Liver (tissue), 3 donors: ENCODE data around the gene BSPRY.

ENCODE experiments used
- SP1 ChIP-seq: IDR thresholded peaks from 2 replicates; pipeline ENCODE4 v1.6.1; 2018; ENCODE audit warnings: antibody characterized with exemption, mild to moderate bottlenecking
- YY1 ChIP-seq: IDR thresholded peaks from 2 replicates; pipeline ENCODE4 v1.6.1; 2016; ENCODE audit warnings: antibody characterized with exemption, mild to moderate bottlenecking
- TF ChIP-seq, protein P1 (sequence below): fragments of 150-350 bp; IDR thresholded peaks from 2 replicates; pipeline ENCODE4 v1.5.1; 2017; ENCODE audit warnings: improper control_type of control experiment, low read depth, low read length; ENCODE audit not compliant: missing input control
- TF ChIP-seq, protein P2 (sequence below): IDR thresholded peaks from 2 replicates; pipeline ENCODE4 v1.6.1; 2016; ENCODE audit warnings: antibody characterized with exemption
- TF ChIP-seq, protein P3 (sequence below): IDR thresholded peaks from 2 replicates; pipeline ENCODE4 v1.6.1; 2016; ENCODE audit warnings: antibody characterized with exemption
- donor health status: healthy.
- donor health status: healthy.

DNA sequence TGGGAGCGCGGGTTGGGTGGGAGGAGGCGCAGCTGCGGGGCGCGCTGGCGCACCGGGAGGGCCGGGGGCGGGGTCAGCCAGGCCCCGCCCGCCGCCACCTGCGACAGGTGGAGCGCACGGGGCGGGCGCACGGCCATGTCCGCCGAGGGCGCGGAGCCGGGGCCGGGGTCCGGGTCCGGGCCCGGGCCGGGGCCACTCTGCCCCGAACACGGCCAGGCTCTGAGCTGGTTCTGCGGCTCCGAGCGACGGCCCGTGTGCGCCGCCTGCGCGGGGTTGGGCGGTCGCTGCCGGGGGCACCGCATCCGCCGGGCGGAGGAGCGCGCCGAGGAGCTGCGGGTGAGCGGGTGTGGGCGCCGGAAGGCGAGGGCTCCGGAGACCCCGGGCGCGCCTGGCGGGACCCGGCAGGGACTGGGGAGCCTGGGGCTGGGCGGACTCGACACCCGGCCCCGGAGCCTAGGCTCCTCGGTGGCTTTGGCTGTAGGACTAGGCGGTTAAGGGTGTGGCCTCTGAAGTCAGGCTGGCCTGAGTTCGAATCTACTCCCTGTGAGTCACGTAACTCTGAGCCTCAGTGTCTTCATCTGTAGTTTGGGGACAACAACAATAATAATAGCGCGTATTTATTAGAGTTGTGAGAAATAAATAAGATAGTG is at the start of gene BSPRY:
- TF ChIP-seq, protein P1, sequence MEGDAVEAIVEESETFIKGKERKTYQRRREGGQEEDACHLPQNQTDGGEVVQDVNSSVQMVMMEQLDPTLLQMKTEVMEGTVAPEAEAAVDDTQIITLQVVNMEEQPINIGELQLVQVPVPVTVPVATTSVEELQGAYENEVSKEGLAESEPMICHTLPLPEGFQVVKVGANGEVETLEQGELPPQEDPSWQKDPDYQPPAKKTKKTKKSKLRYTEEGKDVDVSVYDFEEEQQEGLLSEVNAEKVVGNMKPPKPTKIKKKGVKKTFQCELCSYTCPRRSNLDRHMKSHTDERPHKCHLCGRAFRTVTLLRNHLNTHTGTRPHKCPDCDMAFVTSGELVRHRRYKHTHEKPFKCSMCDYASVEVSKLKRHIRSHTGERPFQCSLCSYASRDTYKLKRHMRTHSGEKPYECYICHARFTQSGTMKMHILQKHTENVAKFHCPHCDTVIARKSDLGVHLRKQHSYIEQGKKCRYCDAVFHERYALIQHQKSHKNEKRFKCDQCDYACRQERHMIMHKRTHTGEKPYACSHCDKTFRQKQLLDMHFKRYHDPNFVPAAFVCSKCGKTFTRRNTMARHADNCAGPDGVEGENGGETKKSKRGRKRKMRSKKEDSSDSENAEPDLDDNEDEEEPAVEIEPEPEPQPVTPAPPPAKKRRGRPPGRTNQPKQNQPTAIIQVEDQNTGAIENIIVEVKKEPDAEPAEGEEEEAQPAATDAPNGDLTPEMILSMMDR = no peak
- TF ChIP-seq SP1 (no peak), YY1 (no peak)
- TF ChIP-seq, protein P2, sequence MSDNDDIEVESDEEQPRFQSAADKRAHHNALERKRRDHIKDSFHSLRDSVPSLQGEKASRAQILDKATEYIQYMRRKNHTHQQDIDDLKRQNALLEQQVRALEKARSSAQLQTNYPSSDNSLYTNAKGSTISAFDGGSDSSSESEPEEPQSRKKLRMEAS = no peak
- TF ChIP-seq, protein P3, sequence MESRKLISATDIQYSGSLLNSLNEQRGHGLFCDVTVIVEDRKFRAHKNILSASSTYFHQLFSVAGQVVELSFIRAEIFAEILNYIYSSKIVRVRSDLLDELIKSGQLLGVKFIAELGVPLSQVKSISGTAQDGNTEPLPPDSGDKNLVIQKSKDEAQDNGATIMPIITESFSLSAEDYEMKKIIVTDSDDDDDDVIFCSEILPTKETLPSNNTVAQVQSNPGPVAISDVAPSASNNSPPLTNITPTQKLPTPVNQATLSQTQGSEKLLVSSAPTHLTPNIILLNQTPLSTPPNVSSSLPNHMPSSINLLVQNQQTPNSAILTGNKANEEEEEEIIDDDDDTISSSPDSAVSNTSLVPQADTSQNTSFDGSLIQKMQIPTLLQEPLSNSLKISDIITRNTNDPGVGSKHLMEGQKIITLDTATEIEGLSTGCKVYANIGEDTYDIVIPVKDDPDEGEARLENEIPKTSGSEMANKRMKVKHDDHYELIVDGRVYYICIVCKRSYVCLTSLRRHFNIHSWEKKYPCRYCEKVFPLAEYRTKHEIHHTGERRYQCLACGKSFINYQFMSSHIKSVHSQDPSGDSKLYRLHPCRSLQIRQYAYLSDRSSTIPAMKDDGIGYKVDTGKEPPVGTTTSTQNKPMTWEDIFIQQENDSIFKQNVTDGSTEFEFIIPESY = no peak
